Measurements from ENCODE around the gene POLRMT. TPM values are rescaled to one million over a fixed set of nuclear protein-coding genes. Genes with fewer than 3 reads are reported as not detected.
"Not testable (repeated sequence)": the region's sequence is repeated elsewhere in the genome, so short reads cannot be mapped to it uniquely, and the experiment has no call there.

The POLRMT gene
- total RNA-seq, 1 donor from 2014 or later: 58.2 TPM

DNA sequence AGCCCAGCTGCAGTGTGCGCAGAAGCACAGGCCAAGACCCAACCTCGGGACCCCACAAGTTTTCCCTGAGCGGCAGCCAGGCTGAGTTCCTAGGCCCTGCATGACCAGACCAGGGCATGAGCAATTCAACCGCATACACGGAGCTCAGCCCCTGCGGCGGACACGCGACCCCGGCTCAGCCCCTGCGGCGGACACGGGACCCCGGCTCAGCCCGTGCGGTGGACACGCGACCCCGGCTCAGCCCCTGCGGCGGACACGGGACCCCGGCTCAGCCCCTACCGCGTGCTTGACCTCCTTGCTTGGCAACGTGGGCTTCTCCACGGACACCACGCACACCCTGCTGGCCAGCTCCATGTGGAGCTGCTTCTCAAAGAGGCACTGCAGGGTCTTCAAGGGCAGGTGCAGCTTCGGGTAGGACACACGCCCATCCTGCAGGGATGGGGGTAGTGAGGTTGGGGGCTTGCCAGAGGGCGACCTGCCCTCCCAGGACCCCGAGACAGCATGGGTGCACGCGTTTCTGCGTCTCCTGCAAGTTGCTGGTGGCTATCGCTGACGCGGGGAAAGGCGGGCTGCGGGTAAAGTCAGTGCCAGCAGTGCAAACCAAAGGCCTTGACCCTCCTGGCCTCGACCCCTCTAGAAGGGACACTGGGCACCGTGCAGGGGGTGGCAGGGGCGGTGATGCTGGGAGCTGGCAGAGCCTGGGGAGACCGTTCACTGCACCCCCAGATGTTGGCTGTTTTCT is 10.0 kb downstream of the POLRMT start:
- ATAC-seq (ENCODE audit: low read depth): no peak
- no peak overlapping the region for H3K4me3 Mint-ChIP-seq
- no peaks in the 10 kb centered on the region for H3K27me3 Mint-ChIP-seq
- TF ChIP-seq, protein P1, sequence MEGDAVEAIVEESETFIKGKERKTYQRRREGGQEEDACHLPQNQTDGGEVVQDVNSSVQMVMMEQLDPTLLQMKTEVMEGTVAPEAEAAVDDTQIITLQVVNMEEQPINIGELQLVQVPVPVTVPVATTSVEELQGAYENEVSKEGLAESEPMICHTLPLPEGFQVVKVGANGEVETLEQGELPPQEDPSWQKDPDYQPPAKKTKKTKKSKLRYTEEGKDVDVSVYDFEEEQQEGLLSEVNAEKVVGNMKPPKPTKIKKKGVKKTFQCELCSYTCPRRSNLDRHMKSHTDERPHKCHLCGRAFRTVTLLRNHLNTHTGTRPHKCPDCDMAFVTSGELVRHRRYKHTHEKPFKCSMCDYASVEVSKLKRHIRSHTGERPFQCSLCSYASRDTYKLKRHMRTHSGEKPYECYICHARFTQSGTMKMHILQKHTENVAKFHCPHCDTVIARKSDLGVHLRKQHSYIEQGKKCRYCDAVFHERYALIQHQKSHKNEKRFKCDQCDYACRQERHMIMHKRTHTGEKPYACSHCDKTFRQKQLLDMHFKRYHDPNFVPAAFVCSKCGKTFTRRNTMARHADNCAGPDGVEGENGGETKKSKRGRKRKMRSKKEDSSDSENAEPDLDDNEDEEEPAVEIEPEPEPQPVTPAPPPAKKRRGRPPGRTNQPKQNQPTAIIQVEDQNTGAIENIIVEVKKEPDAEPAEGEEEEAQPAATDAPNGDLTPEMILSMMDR (IDR thresholded peaks at IDR 0.05): no peak
- peaks cover 54% of the 10 kb centered on the region for H3K36me3 Mint-ChIP-seq (ENCODE audit: low read depth)
- ChIA-PET CTCF (no interaction called here), POLR2A (interaction anchor here (1.4 kb wide), 1 partner anchor 10 kb away, joined by 10 read pairs; the partner anchor contains the start of gene POLRMT)
- intact Hi-C loops (cut with micrococcal nuclease): no loop called here
- no peaks in the 10 kb centered on the region for H3K4me1 Mint-ChIP-seq
- no peaks in the 10 kb centered on the region for H3K9me3 Mint-ChIP-seq
- no peak overlapping the region for H3K27ac Mint-ChIP-seq
- DNase-seq: no peak

DNA sequence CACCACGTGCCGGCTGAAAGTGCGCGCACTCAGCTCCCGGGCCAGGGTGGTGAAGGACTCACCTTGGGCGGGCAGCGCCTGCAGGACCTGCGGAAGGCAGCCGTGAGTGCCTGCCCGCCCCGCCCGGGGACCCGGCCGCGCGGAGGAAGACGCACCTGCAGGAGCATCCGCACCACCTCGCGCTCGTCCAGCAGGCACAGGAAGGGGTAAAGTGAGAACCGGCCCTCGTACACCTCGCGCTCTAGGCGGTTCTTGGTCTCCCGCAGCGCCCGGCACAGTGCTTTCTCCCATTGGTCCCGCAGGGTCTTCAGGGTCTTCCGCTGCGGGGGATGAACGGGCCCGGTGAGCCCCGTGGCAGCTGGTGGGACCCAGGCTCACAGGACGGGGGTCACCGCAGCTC is 10.7 kb downstream of the POLRMT start:
- TF ChIP-seq, protein P1 (IDR thresholded peaks at IDR 0.05): no peak
- CTCF ChIA-PET: no interaction called here
- Mint-ChIP-seq H3K4me3 (no peak overlapping the region), H3K9me3 (no peaks in the 10 kb centered on the region), H3K27ac (no peak overlapping the region), H3K4me1 (no peaks in the 10 kb centered on the region), H3K36me3 (ENCODE audit: low read depth) (peaks cover 54% of the 10 kb centered on the region), H3K27me3 (no peaks in the 10 kb centered on the region)
- POLR2A ChIA-PET: no interaction called here
- DNase-seq (no peak), ATAC-seq (ENCODE audit: low read depth) (no peak)
- intact Hi-C loops (cut with micrococcal nuclease): no loop called here

- Mint-ChIP-seq H3K9me3 (no peaks in the 10 kb centered on the region), H3K4me3 (no peak overlapping the region)
- POLR2A ChIA-PET: no interaction called here
Measured at GRCh38 chr19:621819-622218, 11.5 kb downstream of the POLRMT start.

GRCh38 chr19:621191-621590 is 12.1 kb downstream of the POLRMT start:
- H3K4me1 Mint-ChIP-seq; H3K27me3 Mint-ChIP-seq; intact Hi-C loops (cut with micrococcal nuclease): not testable (repeated sequence)

More at GRCh38 chr19:621819-622218, 11.5 kb downstream of the POLRMT start:
- Mint-ChIP-seq H3K27me3 (no peaks in the 10 kb centered on the region), H3K27ac (no peak overlapping the region), H3K36me3 (ENCODE audit: low read depth) (peaks cover 51% of the 10 kb centered on the region), H3K4me1 (peaks cover 2% of the 10 kb centered on the region)
- CTCF ChIA-PET: no interaction called here
- ATAC-seq (ENCODE audit: low read depth) (no peak), DNase-seq (no peak)
- intact Hi-C loops (cut with micrococcal nuclease): no loop called here
- TF ChIP-seq, protein P1 (IDR thresholded peaks at IDR 0.05): no peak

DNA sequence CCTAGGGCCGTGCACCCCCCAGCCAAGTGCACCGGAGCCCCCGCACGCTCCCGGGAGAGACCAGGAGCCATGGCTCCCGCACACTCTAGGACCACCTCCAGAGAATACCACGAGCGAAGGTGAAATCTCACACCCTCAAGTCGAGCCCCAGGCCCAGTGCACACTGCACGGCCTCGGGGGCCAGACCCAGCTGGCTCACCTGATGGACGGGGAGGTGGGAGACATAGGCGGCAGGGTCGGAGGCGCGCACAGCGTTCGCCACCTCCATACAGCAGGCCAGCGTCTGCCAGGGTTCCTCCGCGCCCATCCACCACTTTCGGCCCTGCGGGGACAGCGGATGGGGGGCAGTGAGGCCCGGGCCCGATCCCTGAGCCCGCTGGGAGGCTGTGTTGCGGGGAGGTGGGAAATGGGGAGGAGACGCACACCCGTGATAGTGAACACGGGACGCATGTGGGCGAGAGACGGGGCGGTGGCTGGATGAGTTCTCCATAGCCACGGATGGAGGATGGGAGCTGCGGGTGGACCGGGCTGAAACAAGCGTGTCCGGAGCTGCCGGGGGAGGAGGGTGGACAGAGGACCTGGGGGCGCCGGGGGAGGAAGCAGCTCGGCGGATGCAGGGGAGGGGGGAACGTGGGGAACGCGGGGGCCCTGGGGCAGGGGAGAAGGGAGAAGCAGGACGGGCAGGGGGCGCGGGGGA is 13.0 kb downstream of the POLRMT start:
- Mint-ChIP-seq H3K4me1 (peaks cover 6% of the 10 kb centered on the region), H3K27ac (no peak overlapping the region), H3K4me3 (no peak overlapping the region), H3K27me3 (peaks cover 3% of the 10 kb centered on the region), H3K9me3 (no peaks in the 10 kb centered on the region), H3K36me3 (ENCODE audit: low read depth) (peaks cover 44% of the 10 kb centered on the region)
- no peak for ATAC-seq (ENCODE audit: low read depth)
- ChIA-PET CTCF (no interaction called here), POLR2A (no interaction called here)
- no peak for DNase-seq
- intact Hi-C loops (cut with micrococcal nuclease): no loop called here
- TF ChIP-seq, protein P1 (IDR thresholded peaks at IDR 0.05): no peak

More at GRCh38 chr19:621191-621590, 12.1 kb downstream of the POLRMT start:
- ATAC-seq (ENCODE audit: low read depth); H3K4me3 Mint-ChIP-seq; H3K27ac Mint-ChIP-seq; POLR2A ChIA-PET; DNase-seq; CTCF ChIA-PET; H3K9me3 Mint-ChIP-seq: not testable (repeated sequence)
- peaks cover 50% of the 10 kb centered on the region for H3K36me3 Mint-ChIP-seq (ENCODE audit: low read depth)
